Measurements from ENCODE around the gene MT1F. TPM values are rescaled to one million over a fixed set of nuclear protein-coding genes. Genes with fewer than 3 reads are reported as not detected.

The MT1F gene
- total and polyA plus RNA-seq, 2 donors (not counting 1 experiment from before 2014, with no cell fraction given): 4.3 to 5.3 TPM

- Histone ChIP-seq H3K36me3 (replicated peaks in 1 of 2; ENCODE audit: control extremely low read depth in 1 of 2, control insufficient read depth in 1 of 2, extremely low read depth in 1 of 2, insufficient read depth in 2 of 2, low read length in 1 of 2) (no peaks in the 10 kb centered on the region), H3K4me2 (replicated peaks; ENCODE audit: low read depth, low read length, poor library complexity, severe bottlenecking) (no peak overlapping the region), H4K20me1 (ENCODE audit: control insufficient read depth, insufficient read depth, low read length, poor library complexity, severe bottlenecking) (no peaks in the 10 kb centered on the region), H3K27me3 (replicated peaks in 1 of 4; ENCODE audit: control extremely low read depth in 1 of 4, control insufficient read depth in 3 of 4, insufficient read depth in 4 of 4, low read length in 3 of 4) (no peaks in the 10 kb centered on the region), H3K4me3 (ENCODE audit: control extremely low read depth in 1 of 5, extremely low read depth in 1 of 5, insufficient read depth in 1 of 5, low read depth in 2 of 5, low read length in 4 of 5) (no peak overlapping the region), H2AFZ (ENCODE audit: insufficient read depth, low read depth, low read length, poor library complexity, severe bottlenecking) (no peak overlapping the region), H3K27ac (ENCODE audit: low read length in 2 of 2) (no peak overlapping the region), H3K9me3 (ENCODE audit: control extremely low read depth in 1 of 3, control insufficient read depth in 2 of 3, insufficient read depth in 1 of 3, low read length in 2 of 3) (peaks cover 0 to 1% (median 0%) of the 10 kb centered on the region in 3 donors), H3K9ac (ENCODE audit: low read length) (no peak overlapping the region), H3K4me1 (ENCODE audit: control insufficient read depth in 2 of 2, insufficient read depth in 2 of 2, low read length in 2 of 2) (peaks cover 0 to 4% of the 10 kb centered on the region in 2 donors), H3K79me2 (ENCODE audit: control insufficient read depth, insufficient read depth, low read length) (no peaks in the 10 kb centered on the region)
- intact Hi-C loops (cut with micrococcal nuclease): loop anchor here (1.0 to 10.0 kb wide), 10 partner anchors 21 to 758 kb away; partner anchors contain the start of genes AMFR, MT1X, MT2A and NUDT21
- Mint-ChIP-seq H3K4me1 (peaks cover 5% of the 10 kb centered on the region), H3K9me3 (ENCODE audit: insufficient read depth) (no peaks in the 10 kb centered on the region), H3K4me3 (no peak overlapping the region), H3K27ac (no peak overlapping the region), H3K27me3 (peaks cover 2% of the 10 kb centered on the region)
- WGBS (ENCODE audit: insufficient coverage): 100% methylated on average over 3 of the region's 5 CpGs
- TF ChIP-seq EZH2 (IDR thresholded peaks at IDR 0.05; ENCODE audit: borderline replicate concordance, insufficient read depth, low read depth, low read length, poor library complexity, severe bottlenecking): no peak
- TF ChIP-seq CTCF (IDR thresholded peaks at IDR 0.05): no peak
- DNase-seq (no peak), ATAC-seq (ENCODE audit: low read depth) (no peak)
- ChIA-PET POLR2A (no interaction called here), CTCF (interaction anchor here (1.0 to 3.6 kb wide), 28 partner anchors 13 to 1238 kb away, joined by 3 to 53 read pairs (median 8); partner anchors contain the start of genes MT1X, MT2A, NUDT21 and OGFOD1)
Observed at GRCh38 chr16:56702836-56703235, 45.1 kb downstream of the MT1F start.

Other genes starting within 250 kb of the MT1F start
- gene AMFR, start 232.4 kb upstream of the MT1F start, total RNA-seq: 225 and 234 TPM in 2 replicates
- gene AMFR, start 232.4 kb upstream of the MT1F start, polyA plus RNA-seq: 118 and 165 TPM in 2 replicates
- 85.5 and 89.4 TPM in 2 replicates for gene NUDT21, start 206.6 kb upstream of the MT1F start, total RNA-seq
- 25.0 and 27.3 TPM in 2 replicates for gene NUDT21, start 206.6 kb upstream of the MT1F start, polyA plus RNA-seq
- gene OGFOD1, start 206.4 kb upstream of the MT1F start, total RNA-seq: 28.7 and 30.9 TPM in 2 replicates
- 6.0 and 8.4 TPM in 2 replicates for gene OGFOD1, start 206.4 kb upstream of the MT1F start, polyA plus RNA-seq
- 63.4 and 69.6 TPM in 2 replicates for gene BBS2, start 137.9 kb upstream of the MT1F start, total RNA-seq
- 49.4 and 70.8 TPM in 2 replicates for gene BBS2, start 137.9 kb upstream of the MT1F start, polyA plus RNA-seq
- not detected in 2 replicates for gene MT4, start 92.9 kb upstream of the MT1F start, total RNA-seq
- gene MT4, start 92.9 kb upstream of the MT1F start, polyA plus RNA-seq: not detected in 2 replicates
- not detected in 2 replicates for gene MT3, start 68.4 kb upstream of the MT1F start, total RNA-seq
- not detected in 2 replicates for gene MT3, start 68.4 kb upstream of the MT1F start, polyA plus RNA-seq
- 6.7 and 14.4 TPM in 2 replicates for gene MT2A, start 49.4 kb upstream of the MT1F start, total RNA-seq
- gene MT2A, start 49.4 kb upstream of the MT1F start, polyA plus RNA-seq: 1.1 and 3.1 TPM in 2 replicates
- not detected in 2 replicates for gene MT1E, start 32.2 kb upstream of the MT1F start, total RNA-seq
- 0.32 and 3.1 TPM in 2 replicates for gene MT1E, start 32.2 kb upstream of the MT1F start, polyA plus RNA-seq
- gene MT1M, start 25.3 kb upstream of the MT1F start, total RNA-seq: not detected in 2 replicates
- not detected in 2 replicates for gene MT1M, start 25.3 kb upstream of the MT1F start, polyA plus RNA-seq
- gene MT1A, start 19.3 kb upstream of the MT1F start, total RNA-seq: not detected in 2 replicates
- gene MT1A, start 19.3 kb upstream of the MT1F start, polyA plus RNA-seq: not detected in 2 replicates
- gene MT1B, start 6.1 kb upstream of the MT1F start, total RNA-seq: not detected in 2 replicates
- gene MT1B, start 6.1 kb upstream of the MT1F start, polyA plus RNA-seq: not detected in 2 replicates
- not detected in 2 replicates for gene MT1G, start 10.1 kb downstream of the MT1F start, total RNA-seq
- gene MT1G, start 10.1 kb downstream of the MT1F start, polyA plus RNA-seq: not detected in 2 replicates
- not detected in 2 replicates for gene MT1H, start 11.9 kb downstream of the MT1F start, total RNA-seq
- gene MT1H, start 11.9 kb downstream of the MT1F start, polyA plus RNA-seq: not detected in 2 replicates
- gene MT1X, start 24.5 kb downstream of the MT1F start, total RNA-seq: 13.0 and 17.2 TPM in 2 replicates
- gene MT1X, start 24.5 kb downstream of the MT1F start, polyA plus RNA-seq: 8.0 and 9.1 TPM in 2 replicates
- 64.6 and 67.1 TPM in 2 replicates for gene NUP93, start 72.2 kb downstream of the MT1F start, total RNA-seq
- gene NUP93, start 72.2 kb downstream of the MT1F start, polyA plus RNA-seq: 23.6 and 30.4 TPM in 2 replicates
- gene SLC12A3, start 207.2 kb downstream of the MT1F start, total RNA-seq: 4.9 and 5.3 TPM in 2 replicates
- 0.72 and 1.3 TPM in 2 replicates for gene SLC12A3, start 207.2 kb downstream of the MT1F start, polyA plus RNA-seq